K562 (cell line): ENCODE data around the gene SCARB2. TPM values are rescaled to one million over a fixed set of nuclear protein-coding genes. Genes with fewer than 3 reads are reported as not detected.

ENCODE experiments used
- ATF7 ChIP-seq: fragments of 450-650 bp; IDR thresholded peaks from 2 replicates; pipeline ENCODE4 v1.7.1; 2014; ENCODE audit warnings: mild to moderate bottlenecking, moderate library complexity
- CREBBP ChIP-seq: IDR thresholded peaks from one replicate; pipeline ENCODE4 v1.6.1; 2012; ENCODE audit warnings: low read depth, mild to moderate bottlenecking, control low read depth, inconsistent platforms, low read length
- DMBX1 ChIP-seq: fragments of 250-450 bp; sonication (Bioruptor Pico); IDR thresholded peaks from 2 replicates; pipeline ENCODE4 v1.8.0; 2022; ENCODE audit warnings: inconsistent platforms, mild to moderate bottlenecking, moderate library complexity, borderline replicate concordance
- FUS ChIP-seq: fragments of 200-400 bp; formaldehyde crosslinking; optimal IDR thresholded peaks from 2 replicates; pipeline ENCODE3; 2017; ENCODE audit warnings: low read depth, low read length
- GATAD2B ChIP-seq: fragments of 450-650 bp; IDR thresholded peaks from 2 replicates; pipeline ENCODE4 v1.6.1; 2017; ENCODE audit warnings: mild to moderate bottlenecking, borderline replicate concordance
- HMGXB4 ChIP-seq: sonication (generic); formaldehyde crosslinking; IDR thresholded peaks from 2 replicates; pipeline ENCODE4 v1.8.1; 2023; ENCODE audit warnings: mild to moderate bottlenecking, missing genetic modification reagents
- IFI16 ChIP-seq: fragments of 250-450 bp; sonication (Bioruptor Pico); IDR thresholded peaks from 2 replicates; pipeline ENCODE4 v2.1.2; 2022; ENCODE audit warnings: mild to moderate bottlenecking, inconsistent platforms
- KAT2B ChIP-seq: IDR thresholded peaks from one replicate; pipeline ENCODE4 v1.6.1; 2012; ENCODE audit warnings: low read depth, mild to moderate bottlenecking, control low read depth, inconsistent platforms, low read length, moderate library complexity
- KAT8 ChIP-seq: fragments of 450-650 bp; IDR thresholded peaks from 2 replicates; pipeline ENCODE4 v1.6.1; 2016; ENCODE audit warnings: low read depth, mild to moderate bottlenecking
- KDM4B ChIP-seq, 2 experiments: fragments of 450-650 bp in 1 of 2; sonication (generic) in 1 of 2; IDR thresholded peaks; 2 replicates each; pipeline ENCODE4 v1.6.1; 2016 to 2017; ENCODE audit warnings: borderline replicate concordance in 2 of 2, antibody characterized with exemption in 1 of 2, low read depth in 1 of 2, mild to moderate bottlenecking in 1 of 2
- LEF1 ChIP-seq: fragments of 450-650 bp; IDR thresholded peaks from 2 replicates; pipeline ENCODE4 v1.6.1; 2016; ENCODE audit warnings: mild to moderate bottlenecking
- MCM5 ChIP-seq: fragments of 450-650 bp; IDR thresholded peaks from 2 replicates; pipeline ENCODE4 v1.6.1; 2016; ENCODE audit warnings: low read depth
- MYC ChIP-seq, 2 experiments: fragments of 250-450 bp in 1 of 2; sonication (Bioruptor Pico) in 1 of 2; IDR thresholded peaks; 2 replicates each; pipeline versions ENCODE4 v1.5.1 to v1.6.1; 2012 to 2021; ENCODE audit warnings: low read depth in 2 of 2, borderline replicate concordance in 1 of 2, improper control_type of control experiment in 1 of 2, low read length in 1 of 2, mild to moderate bottlenecking in 1 of 2, moderate library complexity in 1 of 2
- PTBP1 ChIP-seq: fragments of 200-400 bp; formaldehyde crosslinking; IDR thresholded peaks from 2 replicates; pipeline ENCODE4 v1.6.1; 2017; ENCODE audit warnings: low read depth, low read length
- RBM25 ChIP-seq: fragments of 200-400 bp; formaldehyde crosslinking; IDR thresholded peaks from 2 replicates; pipeline ENCODE4 v1.6.1; 2018; ENCODE audit warnings: low read length, low read depth, moderate library complexity; ENCODE audit not compliant: severe bottlenecking
- SRSF1 ChIP-seq: fragments of 200-400 bp; formaldehyde crosslinking; IDR thresholded peaks from 2 replicates; pipeline ENCODE4 v1.6.1; 2017; ENCODE audit warnings: mild to moderate bottlenecking, low read depth, low read length, moderate library complexity
- XRCC5 ChIP-seq: fragments of 200-400 bp; formaldehyde crosslinking; IDR thresholded peaks from 2 replicates; pipeline ENCODE4 v1.6.1; 2017; ENCODE audit warnings: low read depth, mild to moderate bottlenecking, low read length
- ZKSCAN1 ChIP-seq: fragments of 150-350 bp; IDR thresholded peaks from 2 replicates; pipeline ENCODE4 v1.6.1; 2016; ENCODE audit warnings: low read depth, low read length
- ZNF23 ChIP-seq: fragments of 250-450 bp; sonication (Bioruptor Pico); IDR thresholded peaks from 2 replicates; pipeline ENCODE4 v1.4.0; 2020; ENCODE audit warnings: mild to moderate bottlenecking
- ZNF512 ChIP-seq: IDR thresholded peaks from 2 replicates; pipeline ENCODE4 v1.6.1; 2016; ENCODE audit warnings: missing genetic modification characterization, missing compliant biosample characterization
- polyA plus RNA-seq, 8 experiments: library from polyadenylated mRNA; depleted of rRNA in 4 of 8; stranded (reverse) in 5 of 8; unstranded in 3 of 8; fragments of >200 nt; fragmentation: Nextera tagmentation in 2 of 8; fragmentation: Illumina TruSeq in 1 of 8; extraction: Ambion mirVana in 2 of 8; extraction: Trizol in 1 of 8; gene quantifications; 2 replicates each; pipeline versions ENCODE4 v1.2.1 to v1.2.3, GENCODE V29; 2011 to 2014; ENCODE audit warnings: inconsistent platforms in 1 of 8, missing spikeins in 1 of 8
- total RNA-seq, 7 experiments: library from RNA; depleted of rRNA in 6 of 7; stranded (reverse); fragments of >200 nt in 6 of 7; fragmentation: Illumina TruSeq in 2 of 7; extraction: Trizol in 2 of 7; gene quantifications; 2 replicates each; pipeline versions ENCODE4 v1.2.1 to v1.2.3, GENCODE V29; 2011 to 2021; ENCODE audit warnings: low replicate concordance in 1 of 7
- TF ChIP-seq, protein P1 (sequence below), 2 experiments: fragments of 450-650 bp; IDR thresholded peaks; 2 replicates each; pipeline ENCODE4 v1.6.1; 2016
- TF ChIP-seq, protein P2 (sequence below): fragments of 450-650 bp; formaldehyde crosslinking; IDR thresholded peaks from 2 replicates; pipeline ENCODE4 v1.4.0; 2020; ENCODE audit warnings: mild to moderate bottlenecking, mixed read lengths

SCARB2 gene
- total and polyA plus RNA-seq, 9 of the 15 experiments (the other 6 are each of a cell fraction or from before 2014, with no cell fraction given), result 6.1 to 25.8 (median 17.8) TPM

GRCh38 chr4:76213415-76214176, at the start of gene SCARB2 (continued):
- TF ChIP-seq DMBX1 (CRISPR knock-in tag) (no peak), IFI16 (CRISPR knock-in tag) (no peak), LEF1 (no peak), KAT8 (no peak), ZNF512 (tag) (no peak), XRCC5 (no peak), ZNF23 (CRISPR knock-in tag) (no peak), RBM25 (peak; percentile 54), KDM4B (IDR thresholded peaks at IDR 0.05; ENCODE audit: borderline replicate concordance in 2 of 2, low read depth in 1 of 2) (no peak), ZKSCAN1 (no peak), FUS (peak; percentile 50), MCM5 (no peak), CREBBP (no peak), KAT2B (no peak), HMGXB4 (CRISPR knock-in tag) (no peak), SRSF1 (no peak), MYC (IDR thresholded peaks at IDR 0.05; ENCODE audit: low read depth, low read length) (no peak), MYC (CRISPR knock-in tag; IDR thresholded peaks at IDR 0.05; ENCODE audit: borderline replicate concordance, low read depth) (no peak), PTBP1 (no peak), GATAD2B (peak; percentile 89), ATF7 (peak; percentile 78)
- TF ChIP-seq, protein P1, sequence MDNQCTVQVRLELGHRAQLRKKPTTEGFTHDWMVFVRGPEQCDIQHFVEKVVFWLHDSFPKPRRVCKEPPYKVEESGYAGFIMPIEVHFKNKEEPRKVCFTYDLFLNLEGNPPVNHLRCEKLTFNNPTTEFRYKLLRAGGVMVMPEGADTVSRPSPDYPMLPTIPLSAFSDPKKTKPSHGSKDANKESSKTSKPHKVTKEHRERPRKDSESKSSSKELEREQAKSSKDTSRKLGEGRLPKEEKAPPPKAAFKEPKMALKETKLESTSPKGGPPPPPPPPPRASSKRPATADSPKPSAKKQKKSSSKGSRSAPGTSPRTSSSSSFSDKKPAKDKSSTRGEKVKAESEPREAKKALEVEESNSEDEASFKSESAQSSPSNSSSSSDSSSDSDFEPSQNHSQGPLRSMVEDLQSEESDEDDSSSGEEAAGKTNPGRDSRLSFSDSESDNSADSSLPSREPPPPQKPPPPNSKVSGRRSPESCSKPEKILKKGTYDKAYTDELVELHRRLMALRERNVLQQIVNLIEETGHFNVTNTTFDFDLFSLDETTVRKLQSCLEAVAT (IDR thresholded peaks at IDR 0.05), result no peak
- TF ChIP-seq, protein P2, sequence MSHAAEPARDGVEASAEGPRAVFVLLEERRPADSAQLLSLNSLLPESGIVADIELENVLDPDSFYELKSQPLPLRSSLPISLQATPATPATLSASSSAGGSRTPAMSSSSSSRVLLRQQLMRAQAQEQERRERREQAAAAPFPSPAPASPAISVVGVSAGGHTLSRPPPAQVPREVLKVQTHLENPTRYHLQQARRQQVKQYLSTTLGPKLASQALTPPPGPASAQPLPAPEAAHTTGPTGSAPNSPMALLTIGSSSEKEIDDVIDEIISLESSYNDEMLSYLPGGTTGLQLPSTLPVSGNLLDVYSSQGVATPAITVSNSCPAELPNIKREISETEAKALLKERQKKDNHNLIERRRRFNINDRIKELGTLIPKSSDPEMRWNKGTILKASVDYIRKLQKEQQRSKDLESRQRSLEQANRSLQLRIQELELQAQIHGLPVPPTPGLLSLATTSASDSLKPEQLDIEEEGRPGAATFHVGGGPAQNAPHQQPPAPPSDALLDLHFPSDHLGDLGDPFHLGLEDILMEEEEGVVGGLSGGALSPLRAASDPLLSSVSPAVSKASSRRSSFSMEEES (CRISPR knock-in tag), result no peak
